HG02571 (cell line): ENCODE results near the gene ZNF331.

ENCODE experiments used
- ATAC-seq: cut with Tn5 transposase; IDR thresholded peaks from one replicate; pipeline ENCODE4 v1.9.1; 2021; ENCODE audit warnings: mild to moderate bottlenecking, moderate library complexity; ENCODE audit not compliant: unreplicated experiment

ZNF331 gene

DNA sequence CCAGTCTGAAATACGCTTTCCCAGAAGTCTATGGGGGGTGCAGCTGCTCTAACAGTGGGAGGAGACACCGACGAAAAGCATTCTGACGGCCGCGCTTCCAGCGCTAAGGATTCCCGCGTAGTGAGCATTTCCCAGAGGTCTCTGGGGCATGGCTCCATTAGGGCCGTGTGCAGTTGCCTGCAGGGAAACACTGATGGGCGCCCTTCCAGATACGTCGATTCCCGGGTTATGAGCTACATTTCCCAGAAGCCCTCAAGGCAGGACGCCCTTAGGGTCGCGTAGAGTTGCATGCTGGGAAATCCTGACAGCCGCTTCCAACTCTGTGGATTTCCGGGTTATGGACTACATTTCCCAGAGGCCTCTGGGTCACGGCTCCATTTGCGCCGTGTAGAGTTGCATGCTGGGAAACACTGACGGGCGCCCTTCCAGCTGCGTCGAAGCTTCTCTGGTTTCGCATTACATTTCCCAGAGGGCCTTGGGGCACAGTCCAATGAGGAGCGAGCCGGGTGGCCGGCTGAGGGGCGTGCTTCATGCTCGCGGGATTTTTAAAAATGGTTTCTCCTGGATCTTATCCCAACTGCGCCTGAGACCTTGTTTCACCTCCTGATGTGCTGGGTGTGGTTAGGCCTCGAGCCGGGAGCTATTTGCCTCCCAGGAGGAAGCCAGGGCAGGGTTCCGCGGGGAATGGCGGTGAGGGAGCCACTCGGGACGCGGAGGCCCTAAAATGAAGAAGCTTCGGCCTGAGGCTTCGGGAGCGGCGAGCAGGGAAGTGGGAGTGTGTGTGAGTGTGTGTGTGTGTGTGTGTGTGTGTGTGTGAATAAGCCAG lies 17.2 kb upstream of the ZNF331 start:
- peak; percentile 96 for ATAC-seq

DNA sequence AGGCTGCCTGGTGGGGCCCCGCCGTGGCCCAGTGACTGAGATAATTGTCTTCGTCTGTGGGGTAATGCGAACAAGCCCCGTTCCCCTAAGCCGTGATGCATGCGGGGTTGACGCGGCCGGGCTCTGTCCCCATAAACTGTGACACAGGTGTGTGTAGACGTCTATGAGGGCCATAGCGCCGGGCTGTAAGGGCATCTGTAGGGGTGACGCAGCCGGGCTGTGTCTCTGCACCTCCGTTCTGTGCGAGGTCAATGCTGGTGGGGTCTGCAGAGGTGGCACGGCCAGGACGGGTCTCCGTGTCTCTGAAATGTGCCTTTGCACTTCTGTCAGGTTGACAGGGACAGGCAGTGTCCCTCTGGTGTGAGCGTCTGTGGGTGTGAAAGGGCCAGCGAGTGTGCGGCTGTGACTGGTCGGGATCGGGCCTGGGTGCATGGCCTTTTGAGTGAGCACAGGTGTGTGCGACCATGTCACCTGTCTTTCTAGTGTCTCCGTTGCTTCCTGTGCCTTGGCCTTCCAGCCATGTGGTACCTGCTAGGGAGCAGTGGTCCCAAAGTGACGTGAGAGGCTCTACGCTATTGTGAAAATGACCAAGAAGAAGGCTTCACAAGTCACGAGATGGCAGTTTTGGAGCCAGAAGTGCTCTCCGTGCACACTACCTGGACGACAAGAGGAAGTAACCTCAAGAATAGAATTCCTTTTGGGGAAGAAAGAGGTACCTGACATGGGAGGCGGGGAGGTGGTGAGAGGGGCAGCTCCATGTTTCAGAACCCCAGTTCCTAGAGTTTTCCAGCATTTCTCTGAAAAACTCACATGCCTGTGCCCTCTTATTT lies 16.4 kb upstream of the ZNF331 start:
- no peak for ATAC-seq

- ATAC-seq: no peak
These were observed 12.0 kb upstream of the ZNF331 start for GRCh38 chr19:53525922-53526321.

- ATAC-seq: no peak
These were observed 7.3 kb upstream of the ZNF331 start for GRCh38 chr19:53530622-53531021.

DNA sequence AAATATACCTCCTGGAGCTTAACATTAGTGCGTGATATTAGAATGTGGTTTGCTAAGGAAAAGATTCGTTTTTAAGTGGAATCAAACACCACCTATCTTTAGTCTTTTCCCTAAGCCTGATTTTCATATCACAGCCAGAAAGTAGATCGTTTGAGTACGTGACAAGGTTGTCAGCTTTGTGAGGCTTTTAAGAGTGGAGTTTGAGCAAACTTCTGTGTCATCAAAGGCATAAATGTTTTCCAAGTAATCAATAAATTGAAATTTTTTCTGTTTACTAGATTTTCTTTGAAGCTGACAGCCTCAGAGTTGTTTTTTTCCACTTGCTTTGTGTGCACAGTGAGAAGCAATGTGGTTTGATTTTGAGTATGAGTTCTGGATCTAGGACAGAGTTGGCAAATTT lies 6.5 kb upstream of the ZNF331 start:
- ATAC-seq: no peak

GRCh38 chr19:53532362-53532761 lies 5.6 kb upstream of the ZNF331 start:
- no peak for ATAC-seq

DNA sequence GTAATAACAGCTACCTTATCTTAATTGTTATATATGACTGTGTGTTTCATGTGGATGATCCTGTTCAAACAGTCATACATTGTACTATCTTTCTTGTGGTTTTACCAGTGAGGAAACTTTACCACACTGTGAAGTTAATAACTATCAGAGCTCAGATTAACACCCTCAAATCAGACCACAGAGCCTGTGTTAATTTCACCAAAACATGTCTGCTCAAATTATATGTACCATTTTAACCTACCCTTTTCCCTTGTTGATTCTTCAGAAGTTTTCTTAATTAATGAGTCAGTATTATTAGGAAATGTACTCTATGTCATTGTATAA lies 1.8 kb upstream of the ZNF331 start:
- no peak for ATAC-seq

GRCh38 chr19:53537121-53537520 lies 824 bp upstream of the ZNF331 start:
- no peak for ATAC-seq

GRCh38 chr19:53538378-53539109 lies 599 bp downstream of the ZNF331 start:
- no peak for ATAC-seq

DNA sequence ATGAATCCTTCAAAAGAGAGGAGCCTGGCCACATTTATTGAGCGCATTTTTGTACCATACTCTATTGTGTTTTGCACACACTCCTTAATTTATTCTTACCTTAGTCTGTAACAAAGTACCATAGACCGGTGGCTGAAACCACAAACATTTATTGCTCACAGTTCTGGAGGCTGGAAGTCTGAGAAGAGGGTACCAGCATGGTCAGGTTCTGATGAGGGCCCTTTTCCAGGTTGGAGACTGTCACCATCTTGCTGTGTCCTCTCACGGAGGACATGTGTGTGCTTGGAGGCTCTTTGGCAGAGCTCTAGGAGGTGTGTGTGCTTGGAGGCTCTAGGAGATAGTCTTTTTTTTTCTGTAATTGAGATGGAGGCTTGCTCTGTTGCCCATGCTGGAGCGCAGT lies 2.1 kb downstream of the ZNF331 start:
- ATAC-seq: no peak

- no peak for ATAC-seq
These were observed 4.0 kb downstream of the ZNF331 start for GRCh38 chr19:53541971-53542370.

DNA sequence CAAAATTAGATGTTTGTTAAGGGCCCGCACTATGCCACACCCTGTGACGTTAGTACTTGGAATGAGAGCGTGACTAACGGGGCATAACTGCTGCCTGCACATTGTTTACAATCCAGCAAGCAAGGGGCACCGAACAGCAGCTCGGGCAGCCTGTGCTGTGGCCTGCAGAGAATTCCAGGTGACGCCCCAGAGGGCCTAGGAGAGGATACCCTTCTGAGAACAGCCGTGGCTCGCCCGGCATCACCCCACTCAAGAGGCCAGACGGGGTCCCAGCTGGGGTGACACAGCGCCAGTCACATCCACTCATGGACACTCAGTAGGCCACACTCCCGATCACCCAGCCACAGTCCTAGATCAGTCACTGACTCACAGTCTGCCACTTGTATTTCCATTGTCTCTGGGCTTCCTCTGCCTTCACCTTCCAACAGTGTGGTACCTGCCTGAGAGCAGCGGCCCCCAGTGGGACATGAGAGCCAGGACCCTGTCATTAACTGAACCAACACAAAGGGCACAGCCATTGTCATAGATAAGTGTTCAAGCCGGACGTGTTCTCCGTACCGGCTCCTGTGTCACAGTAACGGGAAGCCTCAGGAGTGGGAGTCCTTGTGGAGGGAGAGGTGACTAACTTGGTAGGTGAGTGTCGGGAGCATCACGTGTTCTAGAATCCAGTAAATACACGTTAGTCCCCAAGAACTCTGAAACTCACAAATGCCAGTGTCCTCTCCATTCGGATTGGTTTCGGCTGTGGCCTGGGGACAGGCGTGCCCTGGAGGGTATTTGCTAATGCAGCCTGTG lies 7.5 kb downstream of the ZNF331 start:
- no peak for ATAC-seq

DNA sequence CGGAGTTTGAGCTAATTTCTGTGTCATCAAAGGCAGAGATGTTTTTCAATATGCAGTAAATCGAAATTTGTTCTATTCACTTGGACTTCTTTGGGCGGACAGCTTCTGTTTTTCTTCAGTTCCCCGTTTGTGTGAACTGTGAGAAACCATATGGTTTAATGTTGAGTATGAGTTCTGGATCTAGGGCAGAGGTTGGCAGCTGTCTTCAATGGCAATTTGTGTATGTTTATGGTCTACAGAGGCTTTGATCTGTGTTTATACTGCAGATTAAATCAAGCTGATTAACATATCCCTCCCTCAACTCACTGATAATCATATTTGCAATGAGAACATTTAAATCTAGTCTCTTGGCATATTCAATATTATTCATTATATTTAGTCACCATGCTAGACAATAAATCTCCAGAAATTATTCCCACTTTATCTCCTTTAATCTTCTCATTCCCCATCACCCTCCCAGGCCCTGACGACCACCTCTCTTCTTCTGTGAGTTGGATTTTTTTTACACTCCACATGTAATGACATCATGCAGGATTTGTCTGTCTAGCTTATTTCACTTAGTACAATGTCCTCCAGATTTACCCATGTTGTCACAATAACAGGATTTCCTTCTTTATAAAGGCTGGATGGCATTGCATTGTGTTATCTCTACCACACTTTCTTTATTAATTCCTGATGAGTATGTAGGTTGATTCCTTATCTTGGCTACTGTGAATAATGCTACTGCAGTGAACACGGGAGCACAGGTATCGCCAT lies 9.0 kb downstream of the ZNF331 start:
- ATAC-seq: no peak

- no peak for ATAC-seq
These were observed 11.4 kb downstream of the ZNF331 start for GRCh38 chr19:53549340-53549739.

- ATAC-seq: no peak
These were observed 14.2 kb downstream of the ZNF331 start for GRCh38 chr19:53552001-53552721.

DNA sequence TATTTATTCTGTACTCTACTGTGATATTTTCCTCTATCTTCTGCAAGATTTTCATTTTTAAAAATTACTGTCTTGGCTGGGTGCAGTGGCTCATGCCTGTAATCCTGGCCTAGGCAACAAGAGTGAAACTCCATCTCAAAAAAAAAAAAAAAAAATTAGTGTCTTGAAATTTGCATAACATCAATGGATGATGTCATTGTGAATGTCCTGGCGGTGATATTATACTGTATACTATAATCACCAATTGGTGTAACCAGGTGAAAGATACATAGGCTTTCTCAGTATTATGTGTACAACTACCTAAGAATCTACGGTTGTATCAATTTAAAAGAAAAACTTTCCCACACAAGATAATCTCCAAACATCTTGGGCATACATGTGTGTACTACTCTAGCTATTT lies 15.2 kb downstream of the ZNF331 start:
- no peak for ATAC-seq

DNA sequence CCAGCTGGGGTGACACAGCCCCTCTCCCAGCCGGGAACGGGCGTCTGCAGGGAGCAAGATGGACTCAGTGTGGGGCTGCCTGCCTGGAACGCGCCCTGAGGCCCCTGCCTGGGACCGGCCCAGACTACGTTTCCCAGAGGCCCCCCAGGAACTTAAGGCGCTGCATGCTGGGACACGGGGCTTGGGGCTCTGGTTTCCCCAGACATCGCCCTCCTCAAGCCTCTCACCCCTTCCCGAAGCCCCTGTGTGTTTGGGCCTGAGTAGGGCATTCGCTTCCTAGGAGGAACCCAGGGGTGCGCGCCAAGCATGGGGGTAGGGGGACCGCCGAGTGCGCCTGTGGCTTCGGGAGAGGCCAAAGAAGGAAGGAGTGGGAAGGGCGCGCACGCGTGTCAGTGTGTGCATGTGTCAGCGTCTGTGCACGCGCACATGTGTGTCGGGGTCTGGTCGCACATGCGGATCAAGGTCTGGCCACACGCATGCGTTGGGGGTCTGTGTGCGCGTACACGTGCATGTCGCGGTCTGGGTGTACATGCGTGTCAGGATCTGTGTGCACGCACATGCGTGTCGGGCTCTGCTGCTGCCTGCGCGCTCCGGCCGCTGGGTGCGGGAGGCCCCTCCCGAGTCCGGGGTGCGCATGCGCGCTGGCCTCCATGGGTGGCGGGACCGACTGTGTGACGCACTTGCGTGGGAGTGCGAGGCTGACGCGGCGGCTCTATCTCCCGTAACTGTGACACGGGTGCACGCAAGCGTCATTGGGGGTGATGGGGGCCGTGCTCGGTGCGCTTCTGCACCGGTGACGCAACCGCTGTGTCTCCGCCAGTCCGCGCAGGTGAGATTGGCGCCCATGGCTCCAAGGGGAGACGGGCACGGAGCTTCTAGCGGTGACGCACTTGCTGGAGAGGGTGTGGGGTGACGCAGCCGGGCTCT lies 16.2 kb downstream of the ZNF331 start:
- peak; percentile 68 for ATAC-seq

DNA sequence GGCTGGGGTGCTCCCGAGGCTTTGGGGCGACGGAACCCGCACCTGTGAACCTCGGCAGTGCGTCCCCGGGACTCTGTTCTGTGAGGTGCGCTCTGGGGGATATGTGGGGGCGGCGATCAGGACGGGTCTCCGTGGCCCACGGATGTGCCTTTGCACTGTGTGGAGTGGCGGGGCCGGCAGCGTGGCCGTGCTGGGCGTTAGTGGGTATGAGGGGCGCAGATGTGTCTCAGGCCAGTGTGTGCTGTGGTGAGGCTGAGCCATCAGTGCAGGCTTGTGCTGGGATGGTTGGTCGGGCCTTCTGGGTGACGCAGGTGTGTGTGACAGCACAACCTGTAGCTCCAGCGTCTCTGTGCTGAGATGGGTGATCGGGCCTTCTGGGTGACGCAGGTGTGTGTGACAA lies 16.9 kb downstream of the ZNF331 start:
- peak; percentile 5 for ATAC-seq
